GM18907 (cell line): Measurements from ENCODE around the gene FKBP14.
A peak's percentile ranks its signal among the peaks of the same experiment; 100 is the strongest.

Experiments used
- ATAC-seq: cut with Tn5 transposase; IDR thresholded peaks from one replicate; pipeline ENCODE4 v1.9.1; 2021; ENCODE audit warnings: mild to moderate bottlenecking, moderate library complexity; ENCODE audit not compliant: unreplicated experiment

FKBP14 gene

GRCh38 chr7:29991937-29992336 lies 34.6 kb downstream of the FKBP14 start:
- no peak for ATAC-seq

GRCh38 chr7:29990931-29991330 lies 35.6 kb downstream of the FKBP14 start:
- ATAC-seq: no peak

- ATAC-seq: peak; percentile 42
Measured at GRCh38 chr7:29989257-29989995, 37.1 kb downstream of the FKBP14 start, which contains the start of gene SCRN1. TSS of gene SCRN1 (minus strand) at chr7:29989801. CDS start at chr7:29969067, 20,734 bp downstream.

GRCh38 chr7:29988424-29989256 lies 37.9 kb downstream of the FKBP14 start:
- peak; percentile 39 for ATAC-seq

DNA sequence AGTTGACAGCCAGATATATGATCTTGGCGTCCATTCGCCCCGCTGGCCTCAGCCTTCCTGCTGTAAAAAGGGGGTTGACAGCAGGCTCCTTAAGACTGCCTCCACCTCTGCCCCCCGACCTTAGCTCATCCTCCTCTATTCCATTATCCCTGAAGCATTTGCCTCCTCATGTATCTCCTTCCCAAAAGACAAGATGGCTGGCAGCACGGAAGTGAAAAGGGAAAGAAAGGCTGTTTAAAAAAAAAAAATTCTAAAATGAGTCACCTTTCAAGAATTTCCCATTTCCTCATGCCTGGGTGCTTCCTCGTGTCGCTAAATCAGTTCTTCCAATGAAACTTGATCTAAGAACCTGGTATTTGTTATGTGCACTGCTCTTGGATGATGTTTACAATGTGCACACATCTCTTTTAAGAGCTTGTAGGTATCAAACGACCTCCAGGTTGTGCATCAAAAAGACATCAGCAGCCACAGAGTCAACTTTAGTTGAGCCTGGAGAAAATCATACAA lies 38.6 kb downstream of the FKBP14 start:
- no peak for ATAC-seq

GRCh38 chr7:29987083-29987482 lies 39.4 kb downstream of the FKBP14 start:
- ATAC-seq: no peak

- ATAC-seq: no peak
Measured at GRCh38 chr7:29980151-29980550, 46.4 kb downstream of the FKBP14 start.

- ATAC-seq: no peak
Measured at GRCh38 chr7:29977886-29978651, 48.4 kb downstream of the FKBP14 start.

DNA sequence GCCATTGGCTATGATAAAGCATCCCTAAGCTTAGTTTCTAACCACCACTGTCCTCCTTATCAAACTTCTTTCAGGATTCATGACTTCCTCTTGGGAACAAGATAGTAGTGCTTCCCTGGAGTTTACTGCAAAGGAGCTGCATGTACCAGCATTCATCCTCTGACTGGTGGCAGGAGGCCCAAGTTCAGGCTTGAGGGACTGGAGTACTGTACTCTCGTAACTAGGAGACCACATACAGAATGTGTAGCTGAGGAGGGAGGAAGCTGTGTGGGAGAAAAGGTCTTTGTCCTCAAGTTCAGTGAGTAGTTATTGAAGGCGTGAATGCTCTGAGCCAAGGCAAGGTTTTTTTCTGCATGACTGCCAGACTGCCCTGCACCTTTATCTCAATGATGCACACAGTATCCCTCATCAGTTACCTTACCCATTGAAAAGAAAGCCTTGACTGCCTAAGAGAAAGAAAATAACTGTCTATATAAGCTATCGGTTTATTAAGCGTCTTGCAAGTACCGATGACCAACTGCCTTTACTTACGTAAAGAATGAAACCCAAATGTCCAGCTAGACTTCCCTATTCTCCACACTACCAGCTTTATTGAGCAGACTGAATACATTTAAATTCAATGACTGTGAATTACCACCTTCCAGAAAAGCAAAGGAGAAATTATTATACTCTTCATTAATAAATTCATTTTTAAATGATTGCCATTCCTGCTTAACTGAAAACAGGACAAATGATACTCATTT lies 49.7 kb downstream of the FKBP14 start:
- no peak for ATAC-seq

DNA sequence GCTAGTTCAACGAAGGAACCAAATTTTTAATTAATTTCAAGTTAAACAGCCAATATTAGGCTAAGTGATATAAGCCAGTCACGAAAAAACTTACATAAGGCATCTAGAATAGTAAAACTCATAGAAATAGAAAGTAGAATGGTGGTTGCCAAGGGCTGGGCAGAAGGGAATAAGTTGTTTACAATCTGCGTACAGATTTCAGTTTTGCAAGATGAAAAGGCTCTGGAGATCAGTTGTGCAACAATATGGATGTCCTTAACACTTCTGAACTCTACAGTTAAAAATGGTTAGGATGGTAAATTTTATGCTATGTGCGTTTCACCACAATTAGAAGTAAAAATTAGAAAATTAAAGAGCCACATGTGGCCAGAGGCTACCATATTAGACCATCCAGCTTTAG lies 50.2 kb downstream of the FKBP14 start:
- no peak for ATAC-seq

- ATAC-seq: no peak
Measured at GRCh38 chr7:29975561-29975960, 50.9 kb downstream of the FKBP14 start.

- ATAC-seq: no peak
Measured at GRCh38 chr7:29974286-29974685, 52.2 kb downstream of the FKBP14 start.

DNA sequence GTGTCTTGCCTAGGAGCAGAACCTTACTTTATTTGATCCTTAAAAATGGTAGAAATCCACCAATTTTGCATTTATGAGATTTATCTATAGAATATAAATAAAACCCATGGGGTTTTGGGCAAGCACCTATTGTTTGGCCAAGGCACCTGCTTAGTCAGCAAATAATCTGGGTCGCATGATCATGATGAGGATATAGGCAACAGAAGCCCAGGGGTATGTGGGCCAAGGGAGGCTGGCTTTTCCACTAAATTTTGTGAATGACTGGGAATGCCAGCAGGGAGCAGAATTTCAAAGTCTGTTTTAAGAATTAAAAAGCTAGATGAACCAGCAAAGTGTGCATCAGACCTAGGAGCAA lies 54.2 kb downstream of the FKBP14 start:
- no peak for ATAC-seq

DNA sequence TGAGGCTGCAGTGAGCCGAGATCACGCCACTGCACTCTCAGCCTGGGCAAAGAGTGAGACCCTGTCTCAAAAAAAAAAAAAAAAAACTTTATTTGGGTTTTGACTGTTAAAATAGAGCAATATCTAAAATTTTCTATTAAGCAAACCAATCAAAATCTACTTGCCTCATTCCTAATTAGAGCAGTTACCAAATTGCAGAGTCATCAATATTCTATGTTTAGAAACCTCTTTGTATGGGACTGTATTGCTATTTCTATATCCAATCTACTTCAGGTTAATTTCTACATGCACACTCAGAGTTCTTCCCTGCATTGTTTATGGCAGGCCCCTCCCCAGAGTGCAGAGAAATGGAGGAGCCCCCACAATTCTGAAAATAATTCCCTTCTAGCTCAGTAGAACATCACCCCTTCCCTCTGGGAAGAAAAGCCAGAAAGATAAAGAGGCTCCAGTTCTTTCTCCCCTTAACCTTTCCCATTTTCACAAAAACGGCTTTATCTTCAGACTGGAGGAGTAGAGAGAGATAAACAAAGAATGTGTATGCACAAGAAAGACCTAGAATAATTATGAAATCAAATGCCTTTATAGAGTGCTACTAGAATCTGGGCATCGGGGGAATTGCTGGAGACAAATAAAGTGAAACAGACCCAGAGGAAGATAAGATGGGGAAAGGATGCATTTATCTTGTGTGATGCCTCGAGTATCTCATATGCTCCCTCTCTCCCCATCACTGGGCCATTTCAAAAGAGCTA lies 54.8 kb downstream of the FKBP14 start:
- ATAC-seq: no peak

DNA sequence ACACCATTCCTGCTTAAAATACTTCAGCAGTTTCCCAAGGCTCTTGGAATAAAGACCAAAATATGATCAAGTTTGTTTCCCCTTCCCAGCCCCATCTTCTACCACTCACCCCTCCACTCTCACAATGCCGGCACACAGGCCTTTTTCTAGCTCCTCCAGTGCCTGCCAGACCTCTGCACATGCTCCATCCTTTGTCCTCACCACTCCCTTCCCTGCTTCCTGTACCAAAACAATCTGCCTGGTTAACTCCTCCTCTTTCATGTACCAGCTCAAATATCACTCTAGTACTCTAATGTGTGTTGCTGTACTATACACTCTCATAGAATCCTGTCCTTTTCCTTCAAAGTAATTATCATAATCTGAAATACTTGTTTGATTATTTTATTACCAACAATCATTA lies 56.3 kb downstream of the FKBP14 start:
- ATAC-seq: no peak

- ATAC-seq: no peak
Measured at GRCh38 chr7:29969738-29970137, 56.8 kb downstream of the FKBP14 start.

- ATAC-seq: no peak
Measured at GRCh38 chr7:29968683-29969395, 57.7 kb downstream of the FKBP14 start.

GRCh38 chr7:29965030-29965429 lies 61.5 kb downstream of the FKBP14 start:
- no peak for ATAC-seq

DNA sequence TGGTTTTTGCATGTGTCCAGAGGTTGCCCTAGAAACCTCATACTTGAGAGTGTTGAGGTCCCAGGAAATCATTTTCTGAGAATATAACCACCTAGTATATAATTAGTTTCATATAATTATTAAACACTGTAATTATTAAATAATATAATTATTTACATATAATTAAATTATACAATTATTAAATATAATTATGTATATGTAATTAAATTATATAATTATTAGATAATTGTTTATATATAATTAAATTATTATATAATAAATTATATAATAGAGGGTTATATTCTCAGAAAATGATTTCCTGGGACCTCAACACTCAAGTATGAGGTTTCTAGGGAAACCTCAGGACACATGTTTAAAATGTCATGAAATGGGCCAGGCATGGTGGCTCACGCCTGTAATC lies 64.5 kb downstream of the FKBP14 start:
- no peak for ATAC-seq
